Calu3 (cell line): Measurements from ENCODE around the gene DCN. TPM values are rescaled to one million over a fixed set of nuclear protein-coding genes. Genes with fewer than 3 reads are reported as not detected.

Source experiments
- BruUV-seq: library from RNA; stranded (reverse); fragments of 400-500 nt; replicated peaks from 2 replicates; lab custom pipeline; 2021; lab: Mats Ljungman, UMichigan
- CTCF ChIA-PET: fragments of 300-600 bp; sonication (Branson Sonifier 250); formaldehyde crosslinking; loops from one replicate; lab custom pipeline; 2022; ENCODE audit warnings: antibody characterized with exemption; lab: Charles Lee
- DNase-seq: peaks from one replicate; pipeline ENCODE4 v3.0.0; 2022
- H3K27ac Mint-ChIP-seq: one replicate; pipeline ENCODE4 v1.8.0; 2022; ENCODE audit warnings: mixed read lengths; ENCODE audit not compliant: unreplicated experiment
- H3K27me3 Mint-ChIP-seq: one replicate; pipeline ENCODE4 v1.8.0; 2022; ENCODE audit warnings: mixed read lengths; ENCODE audit not compliant: unreplicated experiment
- H3K36me3 Mint-ChIP-seq: one replicate; pipeline ENCODE4 v1.8.0; 2022; ENCODE audit warnings: mild to moderate bottlenecking, moderate library complexity, mixed read lengths; ENCODE audit not compliant: insufficient read depth, unreplicated experiment
- H3K4me1 Mint-ChIP-seq: one replicate; pipeline ENCODE4 v1.8.0; 2022; ENCODE audit warnings: mild to moderate bottlenecking, low read depth, mixed read lengths; ENCODE audit not compliant: unreplicated experiment
- H3K4me3 Mint-ChIP-seq: one replicate; pipeline ENCODE4 v1.8.0; 2022; ENCODE audit warnings: mild to moderate bottlenecking, low read depth, moderate library complexity, mixed read lengths; ENCODE audit not compliant: unreplicated experiment
- H3K9me3 Mint-ChIP-seq: one replicate; pipeline ENCODE4 v1.8.0; 2022; ENCODE audit warnings: low read depth, mixed read lengths; ENCODE audit not compliant: unreplicated experiment
- CTCF ChIP-seq: fragments of 200-600 bp; IDR thresholded peaks from one replicate; pipeline ENCODE4 v1.8.0; 2022; ENCODE audit warnings: antibody characterized with exemption; ENCODE audit not compliant: unreplicated experiment
- intact Hi-C: fragments of 100-400 bp; cut with micrococcal nuclease; formaldehyde crosslinking; loops from one replicate; pipeline ENCODE4 v1.10.0; 2022; ENCODE audit not compliant: unreplicated experiment
- total RNA-seq: library from RNA; stranded (reverse); gene quantifications from 2 replicates; pipeline ENCODE4 v1.2.3, GENCODE V29; 2022

Gene DCN
- total RNA-seq, 1 experiment from 2014 or later = not detected

- Mint-ChIP-seq H3K27ac (no peak overlapping the region), H3K27me3 (no peaks in the 10 kb centered on the region), H3K4me1 (no peaks in the 10 kb centered on the region), H3K36me3 (no peaks in the 10 kb centered on the region), H3K9me3 (no peaks in the 10 kb centered on the region), H3K4me3 (no peak overlapping the region)
- intact Hi-C loops = no loop called here
- TF ChIP-seq CTCF = no peak
- DNase-seq = no peak
- BruUV-seq = no TSS peak
- CTCF ChIA-PET = no interaction called here
Observed at GRCh38 chr12:91163116-91163515, 19.5 kb downstream of the DCN start.

- CTCF ChIA-PET = no interaction called here
- BruUV-seq = no TSS peak
- no peak for DNase-seq
- Mint-ChIP-seq H3K36me3 (no peaks in the 10 kb centered on the region), H3K27ac (no peak overlapping the region), H3K27me3 (no peaks in the 10 kb centered on the region), H3K4me1 (no peaks in the 10 kb centered on the region), H3K9me3 (no peaks in the 10 kb centered on the region), H3K4me3 (no peak overlapping the region)
- no peak for TF ChIP-seq CTCF
- intact Hi-C loops = no loop called here
Observed at GRCh38 chr12:91161009-91161408, 21.6 kb downstream of the DCN start.

- H3K27me3 Mint-ChIP-seq = no peaks in the 10 kb centered on the region
- no peak for TF ChIP-seq CTCF
- no peak overlapping the region for H3K4me3 Mint-ChIP-seq
- no peaks in the 10 kb centered on the region for H3K9me3 Mint-ChIP-seq
- no peaks in the 10 kb centered on the region for H3K4me1 Mint-ChIP-seq
- intact Hi-C loops = no loop called here
- no peak overlapping the region for H3K27ac Mint-ChIP-seq
- CTCF ChIA-PET = no interaction called here
- H3K36me3 Mint-ChIP-seq = no peaks in the 10 kb centered on the region
- no TSS peak for BruUV-seq
- no peak for DNase-seq
Observed at GRCh38 chr12:91155990-91156389, 26.6 kb downstream of the DCN start.

- no TSS peak for BruUV-seq
- Mint-ChIP-seq H3K4me3 (no peak overlapping the region), H3K27me3 (no peaks in the 10 kb centered on the region), H3K4me1 (no peaks in the 10 kb centered on the region), H3K27ac (no peak overlapping the region), H3K36me3 (no peaks in the 10 kb centered on the region), H3K9me3 (no peaks in the 10 kb centered on the region)
- intact Hi-C loops = no loop called here
- DNase-seq = no peak
- TF ChIP-seq CTCF = no peak
- CTCF ChIA-PET = no interaction called here
Observed at GRCh38 chr12:91154131-91154530, 28.5 kb downstream of the DCN start.
